Stimulated activated CD8-positive, alpha-beta memory T cell treated with anti-CD3 and anti-CD28 coated beads, Interleukin-12 subunit alpha, Interleukin-12 subunit beta, amount 100 ng/mL, for 4 hours (primary cell): ENCODE data around the gene TRIM46.

ENCODE experiments used
- DNase-seq: peaks from one replicate; pipeline ENCODE4 v3.0.0-alpha.2; 2020; ENCODE audit warnings: low read depth

The TRIM46 gene

GRCh38 chr1:155171836-155172731 lies 1.6 kb upstream of the TRIM46 start:
- no peak for DNase-seq

- peak; percentile 89 for DNase-seq
Measured at GRCh38 chr1:155172732-155173477, 744 bp upstream of the TRIM46 start, which contains the start of gene KRTCAP2. TSS of gene KRTCAP2 (minus strand) at chr1:155173304. CDS start at chr1:155173224, 80 bp downstream.

GRCh38 chr1:155174324-155175280 lies 953 bp downstream of the TRIM46 start:
- no peak for DNase-seq

GRCh38 chr1:155175281-155175926 lies 1.8 kb downstream of the TRIM46 start:
- no peak for DNase-seq

GRCh38 chr1:155175927-155176371 lies 2.3 kb downstream of the TRIM46 start:
- DNase-seq = no peak

- peak; percentile 66 for DNase-seq
Measured at GRCh38 chr1:155176544-155177071, 3.0 kb downstream of the TRIM46 start.

- no peak for DNase-seq
Measured at GRCh38 chr1:155177192-155177917, 3.7 kb downstream of the TRIM46 start.

GRCh38 chr1:155177918-155178281 lies 4.3 kb downstream of the TRIM46 start:
- DNase-seq = no peak

GRCh38 chr1:155178441-155179111 lies 4.9 kb downstream of the TRIM46 start:
- DNase-seq = no peak

- no peak for DNase-seq
Measured at GRCh38 chr1:155179112-155180031, 5.7 kb downstream of the TRIM46 start.

GRCh38 chr1:155181371-155182051 lies 7.9 kb downstream of the TRIM46 start:
- no peak for DNase-seq

GRCh38 chr1:155182052-155182550 lies 8.5 kb downstream of the TRIM46 start:
- DNase-seq = no peak

- no peak for DNase-seq
Measured at GRCh38 chr1:155183775-155184221, 10.1 kb downstream of the TRIM46 start.

- DNase-seq = no peak
Measured at GRCh38 chr1:155184351-155184811, 10.7 kb downstream of the TRIM46 start.

- no peak for DNase-seq
Measured at GRCh38 chr1:155184835-155185782, 11.5 kb downstream of the TRIM46 start.

- DNase-seq = no peak
Measured at GRCh38 chr1:155185783-155186066, 12.1 kb downstream of the TRIM46 start.
